Memory B cell (primary cell): ENCODE measurements around the gene ZNF593OS.

Source experiments
- ATAC-seq: fragments of 150-1000 bp; cut with Tn5 transposase; 2 replicates; pipeline ENCODE4 v1.10.0; 2021; ENCODE audit warnings: low read depth, mild to moderate bottlenecking, moderate library complexity
- DNase-seq, 2 donors: peaks; one replicate each; pipeline ENCODE4 v3.0.0; 2022; ENCODE audit warnings: low spot score in 2 of 2
- H3K27ac Mint-ChIP-seq: one replicate; pipeline ENCODE4 v1.8.0; 2022; ENCODE audit warnings: mild to moderate bottlenecking, moderate library complexity, mixed read lengths
- H3K27me3 Mint-ChIP-seq: one replicate; pipeline ENCODE4 v1.8.0; 2022; ENCODE audit warnings: mixed read lengths
- H3K36me3 Mint-ChIP-seq: one replicate; pipeline ENCODE4 v1.8.0; 2022; ENCODE audit warnings: mild to moderate bottlenecking, mixed read lengths
- H3K4me1 Mint-ChIP-seq: one replicate; pipeline ENCODE4 v1.8.0; 2022; ENCODE audit warnings: mixed read lengths
- H3K4me3 Mint-ChIP-seq: one replicate; pipeline ENCODE4 v1.8.0; 2022; ENCODE audit warnings: mild to moderate bottlenecking, moderate library complexity, mixed read lengths
- H3K9me3 Mint-ChIP-seq: one replicate; pipeline ENCODE4 v1.8.0; 2022; ENCODE audit warnings: mixed read lengths

Gene ZNF593OS

DNA sequence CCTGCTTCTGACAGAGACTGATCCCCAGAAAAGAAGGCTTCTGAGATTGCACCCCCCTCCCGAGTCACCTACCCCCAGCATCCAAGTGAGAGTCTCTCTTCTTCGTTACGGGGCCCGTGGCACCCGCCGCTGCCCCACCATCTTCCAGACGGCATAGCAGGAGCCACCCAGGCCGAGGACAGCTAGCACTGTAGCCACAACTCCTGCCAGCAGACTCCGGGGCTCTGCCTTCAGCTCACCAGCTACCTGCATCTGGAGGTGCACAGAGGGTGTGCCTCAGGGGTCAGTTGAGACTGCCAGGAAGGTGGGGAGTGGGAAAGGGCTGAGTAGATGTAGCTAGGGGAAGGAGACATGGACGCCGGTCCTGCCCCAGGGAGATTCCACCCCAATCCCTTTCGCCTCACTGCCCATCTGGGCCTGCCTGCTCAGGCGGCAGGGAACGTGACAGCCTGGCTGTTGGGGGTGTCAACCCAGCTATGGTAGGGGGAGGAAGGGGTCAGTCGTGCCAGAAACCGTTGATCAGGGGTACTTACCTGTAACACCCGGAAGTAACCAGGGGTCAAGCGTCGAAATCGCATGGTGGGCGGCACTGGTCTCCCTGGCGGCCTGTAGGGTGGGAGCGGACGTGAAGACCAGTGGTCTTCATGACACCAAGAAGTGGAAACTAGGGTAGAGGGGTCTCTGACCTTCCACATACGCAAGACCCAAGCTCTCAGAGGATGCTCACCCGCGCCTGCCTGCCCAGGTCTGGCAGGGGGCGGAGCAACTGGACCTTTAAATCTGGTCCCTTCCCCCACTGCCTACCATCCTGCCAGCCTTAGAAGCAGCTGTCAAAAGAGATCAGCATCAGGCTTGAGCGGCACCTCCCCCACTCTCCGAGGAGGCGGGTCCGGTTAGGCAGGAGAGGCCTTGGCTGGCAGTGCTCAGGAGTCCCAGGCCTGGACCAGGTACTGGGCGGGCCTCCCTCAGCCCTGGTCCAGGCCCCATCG is at the start of gene ZNF593OS:
Gene ZNF593OS (minus strand): TSS at position 749 of the 989 bp plus-strand sequence. CDS start 171 bp downstream, at position 578.
- no peak within 1 kb of the TSS for H3K27ac Mint-ChIP-seq
- DNase-seq (no peak), ATAC-seq (no peak)
- peaks cover 11% of the 10 kb centered on the region for H3K4me1 Mint-ChIP-seq
- H3K4me3 Mint-ChIP-seq: peak within 1 kb of the TSS; percentile 95
- no peaks in the 10 kb centered on the region for H3K9me3 Mint-ChIP-seq
- no peaks in the 10 kb centered on the region for H3K27me3 Mint-ChIP-seq
- H3K36me3 Mint-ChIP-seq: no peaks in the 10 kb centered on the region

DNA sequence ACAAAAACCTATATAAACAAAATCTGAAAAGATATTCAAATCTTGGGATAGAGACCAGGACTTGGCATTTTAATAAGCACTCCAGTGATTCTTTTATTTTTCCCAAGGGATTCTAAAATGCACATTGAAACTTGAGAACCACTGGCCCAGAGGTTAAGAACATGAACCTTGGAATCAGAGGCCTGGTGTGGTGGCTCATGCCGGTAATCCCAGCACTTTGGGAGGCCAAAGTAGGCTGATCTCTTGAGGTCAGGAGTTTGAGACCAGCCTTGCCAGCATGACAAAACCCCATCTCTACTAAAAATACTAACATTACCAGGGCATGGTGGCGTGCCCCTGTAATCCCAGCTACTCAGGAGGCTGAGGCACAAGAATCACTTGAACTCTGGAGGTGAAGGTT is 49.5 kb upstream of the ZNF593OS start:
- H3K27ac Mint-ChIP-seq: no peak overlapping the region
- ATAC-seq (no peak), DNase-seq (no peak)
- H3K9me3 Mint-ChIP-seq: no peaks in the 10 kb centered on the region
- no peaks in the 10 kb centered on the region for H3K36me3 Mint-ChIP-seq
- H3K4me3 Mint-ChIP-seq: no peak overlapping the region
- H3K4me1 Mint-ChIP-seq: peaks cover 5% of the 10 kb centered on the region
- peaks cover 13% of the 10 kb centered on the region for H3K27me3 Mint-ChIP-seq

DNA sequence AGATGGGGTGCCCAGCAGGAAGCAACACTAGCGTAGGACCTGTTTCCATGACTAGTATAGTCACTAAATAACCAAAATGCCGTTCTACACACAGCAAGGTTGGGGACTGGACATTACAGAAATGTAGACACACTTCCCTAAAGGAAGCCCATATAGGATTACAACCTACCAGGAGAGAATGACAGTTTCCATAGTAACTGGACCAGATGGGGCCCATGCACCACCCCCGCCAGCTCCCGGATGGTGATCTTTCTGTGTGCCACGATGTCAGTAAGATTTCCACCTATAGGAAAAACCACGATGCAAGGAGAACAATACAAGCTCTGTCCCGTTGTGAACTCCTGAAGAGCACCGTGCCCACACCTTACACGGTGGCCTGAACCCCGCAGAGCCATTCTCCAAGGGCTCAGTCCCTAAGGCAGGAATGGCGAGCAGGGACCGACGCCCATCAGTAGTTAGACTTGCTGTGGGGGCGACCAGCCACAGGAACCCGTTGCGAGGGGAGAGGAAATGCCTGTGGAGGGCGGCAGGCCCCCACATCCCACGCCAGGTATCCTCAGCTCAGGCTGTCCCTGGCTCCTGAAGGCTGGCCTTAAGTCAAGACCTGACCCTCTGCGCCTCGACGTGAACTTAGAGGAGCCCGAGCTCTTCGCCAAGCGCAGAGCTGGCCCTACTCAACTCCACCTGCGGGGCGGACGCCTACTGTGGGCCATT is 48.7 kb upstream of the ZNF593OS start:
- ATAC-seq: no peak
- Mint-ChIP-seq H3K4me1 (no peaks in the 10 kb centered on the region), H3K27me3 (peaks cover 9% of the 10 kb centered on the region), H3K36me3 (no peaks in the 10 kb centered on the region), H3K9me3 (no peaks in the 10 kb centered on the region), H3K27ac (no peak overlapping the region), H3K4me3 (no peak overlapping the region)
- DNase-seq: no peak

DNA sequence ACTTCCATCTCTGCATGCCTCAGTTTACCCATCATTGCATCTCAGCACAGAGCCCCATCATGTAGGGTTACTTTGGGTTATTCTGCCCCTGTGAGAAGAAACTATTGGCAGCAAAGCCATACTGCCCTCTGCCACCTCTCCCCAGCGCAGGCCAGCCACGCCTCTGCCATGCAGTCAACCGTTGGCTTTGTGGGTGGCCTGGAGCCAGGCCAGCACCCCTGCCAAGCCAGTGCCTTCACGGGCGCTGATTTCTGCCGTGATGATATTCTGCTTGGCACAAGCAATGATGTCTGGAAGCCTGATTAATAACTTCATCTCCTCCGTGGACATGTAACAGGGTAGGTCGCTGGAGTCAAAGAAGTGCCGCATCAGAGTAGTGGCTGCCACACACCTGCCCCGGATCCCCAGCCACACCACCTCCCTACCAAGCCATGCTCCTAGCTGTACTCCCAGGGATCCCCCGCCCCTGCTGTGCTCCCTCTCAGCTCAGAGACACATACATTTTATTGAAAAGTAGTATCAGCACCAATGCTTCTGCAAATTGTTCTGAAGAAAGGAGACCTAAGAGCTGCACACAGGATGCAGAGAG is 47.4 kb upstream of the ZNF593OS start:
- Mint-ChIP-seq H3K9me3 (no peaks in the 10 kb centered on the region), H3K27me3 (peaks cover 9% of the 10 kb centered on the region), H3K27ac (no peak overlapping the region), H3K36me3 (no peaks in the 10 kb centered on the region), H3K4me1 (no peaks in the 10 kb centered on the region), H3K4me3 (no peak overlapping the region)
- no peak for ATAC-seq
- no peak for DNase-seq

DNA sequence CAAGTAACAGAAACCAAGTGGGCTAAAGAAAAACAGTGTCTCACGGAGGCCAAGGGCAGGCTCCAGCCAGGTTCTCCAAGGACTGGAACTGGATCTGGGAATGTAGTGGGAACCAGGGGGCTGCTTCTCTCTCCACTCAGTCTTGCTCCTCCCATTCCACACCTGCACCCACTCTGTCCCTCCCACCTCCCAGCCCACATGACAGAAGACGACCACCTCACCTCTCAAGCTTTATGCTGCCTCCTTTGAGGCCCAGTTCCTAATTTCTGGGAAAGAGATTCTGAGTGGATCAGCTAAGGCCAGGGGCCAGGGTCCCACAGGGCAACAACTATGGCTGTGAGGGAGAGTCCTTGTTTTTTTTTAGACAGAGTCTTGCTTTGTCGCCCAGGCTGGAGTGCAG is 43.6 kb upstream of the ZNF593OS start:
- H3K4me1 Mint-ChIP-seq: no peaks in the 10 kb centered on the region
- no peaks in the 10 kb centered on the region for H3K9me3 Mint-ChIP-seq
- H3K36me3 Mint-ChIP-seq: no peaks in the 10 kb centered on the region
- DNase-seq (no peak), ATAC-seq (no peak)
- H3K27me3 Mint-ChIP-seq: peaks cover 4% of the 10 kb centered on the region
- no peak overlapping the region for H3K4me3 Mint-ChIP-seq
- H3K27ac Mint-ChIP-seq: no peak overlapping the region

DNA sequence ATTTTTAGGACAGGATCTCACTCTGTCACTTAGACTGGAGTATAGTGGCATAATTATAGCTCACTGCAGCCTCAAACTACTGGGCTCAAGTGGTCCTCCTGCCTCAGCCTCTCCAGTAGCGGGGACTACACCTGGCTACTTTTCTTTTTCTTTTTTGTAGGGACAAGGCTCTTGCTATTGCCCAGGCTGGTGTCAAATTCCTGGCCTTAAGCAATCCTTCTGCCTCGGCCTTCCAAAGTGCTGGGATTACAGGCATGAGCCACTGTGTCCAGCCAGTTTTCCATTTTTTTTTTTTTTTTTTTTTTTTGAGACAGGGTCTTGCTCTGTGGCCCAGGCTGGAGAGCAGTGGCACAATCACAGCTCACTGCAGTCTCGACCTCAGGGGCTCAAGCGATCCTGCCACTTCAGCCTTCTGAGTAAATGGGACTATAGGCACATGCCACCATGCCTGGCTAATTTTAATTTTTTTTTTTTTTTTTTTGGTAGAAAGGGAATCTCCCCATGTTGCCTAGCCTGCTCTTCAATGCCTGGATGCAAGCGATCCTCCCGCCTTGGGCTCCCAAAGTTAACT is 41.8 kb upstream of the ZNF593OS start:
- H3K9me3 Mint-ChIP-seq: no peaks in the 10 kb centered on the region
- no peak overlapping the region for H3K27ac Mint-ChIP-seq
- H3K27me3 Mint-ChIP-seq: peaks cover 5% of the 10 kb centered on the region
- ATAC-seq: no peak
- no peak overlapping the region for H3K4me3 Mint-ChIP-seq
- DNase-seq: no peak
- H3K36me3 Mint-ChIP-seq: no peaks in the 10 kb centered on the region
- no peaks in the 10 kb centered on the region for H3K4me1 Mint-ChIP-seq

DNA sequence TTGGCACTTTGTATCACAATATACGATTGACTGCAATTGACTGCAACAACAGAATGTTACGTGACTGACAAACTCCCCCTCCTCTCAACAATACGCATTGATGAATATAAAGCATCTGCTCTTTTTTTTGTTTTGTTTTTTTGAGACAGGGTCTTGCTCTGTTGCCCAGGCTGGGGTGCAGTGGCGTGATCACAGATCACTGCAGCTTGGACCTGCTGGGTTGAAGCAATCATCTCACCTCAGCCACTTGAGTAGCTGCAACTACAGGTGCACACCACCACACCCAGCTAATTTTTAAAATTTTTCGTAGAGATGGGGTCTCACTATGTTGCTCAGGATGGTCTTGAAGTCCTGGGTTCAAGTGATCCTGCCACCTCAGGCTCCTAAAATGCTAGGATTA is 41.1 kb upstream of the ZNF593OS start:
- Mint-ChIP-seq H3K4me1 (no peaks in the 10 kb centered on the region), H3K36me3 (no peaks in the 10 kb centered on the region), H3K9me3 (no peaks in the 10 kb centered on the region), H3K4me3 (no peak overlapping the region), H3K27me3 (peaks cover 5% of the 10 kb centered on the region), H3K27ac (no peak overlapping the region)
- DNase-seq: no peak
- ATAC-seq: no peak

DNA sequence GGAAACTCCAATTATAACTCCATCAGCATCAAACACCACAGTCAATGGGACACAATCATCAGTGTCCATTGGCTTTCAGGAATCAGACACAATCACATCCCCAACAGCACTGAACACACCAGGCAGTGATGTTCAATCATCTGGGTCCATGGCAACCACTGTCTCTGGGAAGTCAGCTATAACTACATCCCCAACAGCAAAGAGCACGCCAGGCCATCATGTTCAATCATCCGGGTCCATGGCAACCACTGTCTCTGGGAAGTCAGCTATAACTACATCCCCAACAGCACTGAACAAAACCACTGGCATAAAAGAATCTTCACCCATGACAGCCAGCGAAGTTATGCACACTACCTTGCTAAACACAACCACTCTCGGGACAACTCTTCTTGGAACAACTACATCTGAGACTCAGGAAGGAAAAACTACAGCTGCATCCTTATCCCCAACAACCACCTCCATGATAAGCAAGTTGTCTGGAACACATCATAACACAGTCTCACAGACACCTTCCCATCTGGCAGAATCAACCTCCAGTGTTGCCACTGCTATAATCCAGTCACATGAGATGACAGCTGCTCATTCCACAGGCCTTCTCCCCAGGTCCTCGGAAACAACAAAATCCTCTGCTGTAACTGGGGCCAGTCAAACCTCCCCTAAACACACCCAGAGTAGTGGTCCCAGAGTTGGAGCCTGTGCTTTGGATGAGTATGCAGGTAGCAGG is 38.7 kb upstream of the ZNF593OS start:
- no peaks in the 10 kb centered on the region for H3K9me3 Mint-ChIP-seq
- H3K4me3 Mint-ChIP-seq: no peak overlapping the region
- H3K4me1 Mint-ChIP-seq: no peaks in the 10 kb centered on the region
- no peak for ATAC-seq
- no peaks in the 10 kb centered on the region for H3K36me3 Mint-ChIP-seq
- H3K27ac Mint-ChIP-seq: no peak overlapping the region
- H3K27me3 Mint-ChIP-seq: peaks cover 4% of the 10 kb centered on the region
- DNase-seq: no peak

DNA sequence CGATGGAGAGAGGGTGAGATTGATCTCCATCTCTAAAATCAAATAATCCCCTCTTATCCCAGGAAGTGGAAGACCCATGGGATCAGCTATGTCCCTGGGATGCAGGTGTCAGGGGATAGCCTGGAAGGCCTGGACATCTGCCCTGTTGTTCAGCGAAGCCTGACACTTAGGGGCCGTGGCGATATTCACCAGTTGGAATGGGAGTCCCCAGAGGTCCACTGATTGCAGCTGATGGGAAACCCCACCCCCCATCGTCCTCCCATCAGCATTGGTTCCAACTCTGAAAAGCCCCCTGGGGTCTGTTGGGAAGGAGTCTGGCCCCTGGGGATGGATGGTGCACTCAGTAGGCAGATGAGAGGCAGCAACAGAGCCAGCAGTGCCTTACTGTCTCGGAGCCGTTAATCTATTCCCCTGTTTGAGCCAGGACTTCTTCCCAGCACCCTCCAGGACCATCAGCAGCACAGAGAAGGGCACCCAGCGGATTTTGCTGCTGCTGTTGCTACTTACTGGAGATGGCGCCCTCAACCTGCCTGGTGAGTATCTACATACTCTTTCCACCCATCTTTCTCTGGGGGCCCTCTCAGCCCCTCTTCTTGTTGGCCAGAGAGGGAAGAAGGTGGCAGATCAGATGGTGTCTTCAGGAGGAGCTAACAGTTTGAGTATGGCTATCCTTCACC is 32.1 kb upstream of the ZNF593OS start:
- peaks cover 2% of the 10 kb centered on the region for H3K4me1 Mint-ChIP-seq
- DNase-seq (no peak), ATAC-seq (no peak)
- no peaks in the 10 kb centered on the region for H3K9me3 Mint-ChIP-seq
- H3K4me3 Mint-ChIP-seq: no peak overlapping the region
- H3K27ac Mint-ChIP-seq: no peak overlapping the region
- H3K27me3 Mint-ChIP-seq: peaks cover 7% of the 10 kb centered on the region
- no peaks in the 10 kb centered on the region for H3K36me3 Mint-ChIP-seq

DNA sequence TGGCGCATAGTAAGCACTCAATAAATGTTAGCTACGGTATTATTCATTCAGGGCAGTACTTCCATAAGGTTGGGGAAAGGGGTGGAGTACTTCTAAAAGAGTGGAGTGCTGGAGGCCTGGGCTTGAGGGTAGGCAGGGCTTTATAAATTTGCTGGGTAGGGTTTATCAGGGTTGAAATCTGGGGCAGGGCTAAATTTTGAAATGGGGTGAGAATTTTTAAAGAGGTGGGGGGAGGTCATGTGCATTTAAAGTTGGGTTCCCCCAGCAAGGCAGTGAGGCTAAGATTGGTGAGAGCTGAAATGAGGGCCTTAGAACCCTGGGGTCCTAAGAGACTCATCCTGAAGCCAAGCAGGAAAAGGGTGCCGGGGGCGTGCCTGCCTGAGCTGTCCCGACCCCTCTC is 28.8 kb upstream of the ZNF593OS start:
- Mint-ChIP-seq H3K9me3 (no peaks in the 10 kb centered on the region), H3K4me3 (no peak overlapping the region), H3K4me1 (peaks cover 2% of the 10 kb centered on the region), H3K27ac (no peak overlapping the region), H3K27me3 (peaks cover 9% of the 10 kb centered on the region), H3K36me3 (no peaks in the 10 kb centered on the region)
- no peak for DNase-seq
- ATAC-seq: no peak

DNA sequence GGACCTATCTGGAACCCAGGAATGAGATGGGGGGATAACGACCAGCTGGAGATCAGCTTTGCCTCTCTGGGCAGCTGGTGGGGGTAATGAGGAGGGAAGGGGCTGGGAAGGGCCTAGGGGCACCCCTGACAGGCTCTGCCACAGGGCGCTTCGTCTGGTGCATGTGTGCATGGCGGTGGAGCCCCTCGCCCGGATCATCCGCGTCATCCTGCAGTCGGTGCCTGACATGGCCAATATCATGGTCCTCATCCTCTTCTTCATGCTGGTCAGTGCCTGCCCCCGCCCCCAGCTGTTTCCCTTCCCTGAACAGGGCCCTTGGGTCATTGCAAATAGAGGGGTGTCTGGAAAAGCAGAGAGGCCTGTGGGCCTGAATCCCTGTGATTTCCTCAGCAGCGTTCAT is 26.2 kb upstream of the ZNF593OS start:
- ATAC-seq: no peak
- Mint-ChIP-seq H3K27ac (no peak overlapping the region), H3K27me3 (peaks cover 10% of the 10 kb centered on the region), H3K4me1 (peaks cover 2% of the 10 kb centered on the region), H3K4me3 (no peak overlapping the region), H3K9me3 (no peaks in the 10 kb centered on the region), H3K36me3 (no peaks in the 10 kb centered on the region)
- DNase-seq: no peak

DNA sequence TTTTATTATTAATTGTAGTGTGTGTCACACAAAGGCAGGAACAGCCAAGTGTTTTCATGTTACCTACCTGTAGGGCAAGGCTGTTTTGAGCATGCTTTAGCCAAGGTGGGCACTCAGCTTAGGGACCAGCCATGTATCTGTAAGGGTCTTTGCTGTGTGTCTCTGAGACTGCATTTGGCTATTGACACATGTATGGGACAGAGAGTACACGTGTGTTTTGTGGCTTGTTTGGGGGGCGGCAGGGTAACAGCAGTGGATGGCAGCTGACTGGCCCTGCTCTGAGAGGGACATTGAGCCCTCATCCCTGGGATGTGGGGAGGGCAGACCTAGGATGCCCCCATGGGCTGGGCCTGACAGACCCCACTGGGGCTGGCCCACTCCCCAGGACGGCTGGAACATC is 25.7 kb upstream of the ZNF593OS start:
- Mint-ChIP-seq H3K9me3 (no peaks in the 10 kb centered on the region), H3K27ac (no peak overlapping the region)

DNA sequence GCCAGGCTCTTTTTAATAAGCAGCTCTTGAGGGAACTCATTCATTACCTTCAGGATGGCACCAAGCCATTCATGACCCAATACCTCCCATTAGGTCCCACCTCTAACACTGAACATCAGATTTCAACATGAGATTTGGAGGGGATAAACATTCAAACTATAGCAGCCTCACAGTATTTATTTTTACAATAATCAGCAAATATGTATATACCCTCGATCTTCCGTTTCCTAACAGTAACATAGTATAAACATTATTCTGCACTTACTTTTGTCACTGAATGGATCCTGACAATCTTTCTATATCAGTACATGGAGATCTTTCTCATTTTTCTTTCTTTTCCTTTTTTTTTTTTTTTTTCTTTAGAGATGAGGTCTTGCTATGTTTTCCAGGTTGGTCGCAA is 24.2 kb upstream of the ZNF593OS start:
- no peaks in the 10 kb centered on the region for H3K4me1 Mint-ChIP-seq
- H3K27me3 Mint-ChIP-seq: peaks cover 10% of the 10 kb centered on the region
- DNase-seq (no peak), ATAC-seq (no peak)
- no peak overlapping the region for H3K4me3 Mint-ChIP-seq
- no peaks in the 10 kb centered on the region for H3K9me3 Mint-ChIP-seq
- no peak overlapping the region for H3K27ac Mint-ChIP-seq
- H3K36me3 Mint-ChIP-seq: no peaks in the 10 kb centered on the region

More for the DNA sequence above, 25.7 kb upstream of the ZNF593OS start:
- peaks cover 10% of the 10 kb centered on the region for H3K27me3 Mint-ChIP-seq
- peaks cover 2% of the 10 kb centered on the region for H3K4me1 Mint-ChIP-seq
- H3K36me3 Mint-ChIP-seq: no peaks in the 10 kb centered on the region
- ATAC-seq (no peak), DNase-seq (no peak)
- H3K4me3 Mint-ChIP-seq: no peak overlapping the region
